GM19397 (cell line): Measurements from ENCODE around the gene SLC6A16.
"Not testable (repeated sequence)": the region's sequence is repeated elsewhere in the genome, so short reads cannot be mapped to it uniquely, and the experiment has no call there.

Experiments used
- ATAC-seq: cut with Tn5 transposase; IDR thresholded peaks from one replicate; pipeline ENCODE4 v1.9.1; 2021; ENCODE audit warnings: mild to moderate bottlenecking, moderate library complexity; ENCODE audit not compliant: unreplicated experiment

SLC6A16 gene

DNA sequence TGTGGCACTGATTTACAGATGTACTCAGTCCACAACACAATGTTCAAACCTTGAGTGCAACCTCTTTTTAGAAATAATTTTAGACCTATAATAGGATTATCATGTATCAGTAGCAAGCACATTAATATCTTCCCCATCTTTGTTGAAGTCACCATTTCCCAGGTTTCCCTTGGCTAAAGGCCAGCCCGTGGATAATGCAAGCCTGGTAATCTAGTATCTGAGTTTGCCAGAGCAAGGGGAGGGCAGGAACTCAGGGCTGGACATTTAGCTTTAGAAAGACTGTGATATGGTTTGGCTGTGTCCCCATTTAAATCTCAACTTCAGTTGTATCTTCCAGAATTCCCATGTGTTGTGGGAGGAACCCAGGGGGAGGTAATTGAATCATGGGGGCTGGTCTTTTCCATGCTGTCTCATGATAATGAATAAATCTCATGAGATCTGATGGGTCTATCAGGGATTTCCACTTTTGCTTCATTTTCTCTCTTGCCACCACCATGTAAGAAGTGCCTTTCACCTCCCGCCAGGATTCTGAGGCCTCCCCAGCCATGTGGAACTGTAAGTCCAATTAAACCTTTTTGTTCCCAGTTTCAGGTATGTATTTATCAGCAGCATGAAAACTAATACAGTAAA, 37.7 kb downstream of the SLC6A16 start:
- no peak for ATAC-seq

GRCh38 chr19:49282184-49282583, 42.8 kb downstream of the SLC6A16 start:
- ATAC-seq, result no peak

DNA sequence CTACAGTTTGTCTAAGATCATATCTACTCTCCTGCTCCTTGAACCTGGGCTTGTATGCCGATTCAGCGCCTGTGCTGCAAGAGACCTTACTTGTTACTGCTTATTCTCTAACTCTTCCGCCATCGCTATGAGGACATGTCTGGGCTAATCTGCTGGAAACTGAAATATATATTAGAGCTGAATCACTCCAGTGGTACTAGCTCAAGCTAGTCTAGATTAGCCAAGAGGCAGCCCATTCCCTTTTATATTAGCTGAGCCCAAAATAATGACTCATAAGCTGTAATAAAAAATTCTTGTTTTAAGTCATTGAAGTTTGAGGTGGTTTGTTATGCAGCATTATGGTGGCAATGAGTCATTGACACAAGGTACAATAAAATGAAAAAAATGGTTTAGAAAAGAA, 52.8 kb downstream of the SLC6A16 start:
- ATAC-seq, result no peak

DNA sequence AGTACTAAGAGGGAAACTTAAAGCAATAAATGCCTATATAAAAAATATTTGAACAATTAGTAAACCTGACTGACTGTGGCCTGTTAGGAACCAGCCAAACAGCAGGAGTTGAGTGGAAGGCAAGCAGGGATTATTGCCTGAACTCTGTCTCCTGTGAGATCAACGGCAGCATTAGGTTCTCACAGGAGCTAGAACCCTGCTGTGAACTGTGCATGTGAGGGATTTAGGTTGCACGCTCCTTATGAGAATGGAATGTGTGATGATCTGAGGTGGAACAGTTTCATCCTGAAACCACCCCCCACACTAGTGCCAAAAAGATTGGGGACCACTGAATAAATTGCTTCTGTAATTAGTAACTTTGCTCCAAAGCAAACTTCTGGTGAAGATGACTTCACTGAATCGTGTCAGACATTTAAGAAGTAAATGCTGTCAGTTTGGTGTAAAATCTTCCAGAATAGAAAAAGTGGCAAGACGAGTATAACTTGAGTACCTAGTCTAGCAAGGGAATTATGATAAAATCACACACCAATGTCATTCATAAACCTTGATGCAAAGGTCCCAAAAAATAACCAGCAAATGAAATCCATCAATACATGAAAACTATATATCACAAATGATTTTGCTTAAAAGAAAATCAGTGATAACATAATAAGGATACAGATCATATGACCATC, 53.8 kb downstream of the SLC6A16 start:
- ATAC-seq, result no peak

GRCh38 chr19:49266409-49266808, 58.6 kb downstream of the SLC6A16 start:
- ATAC-seq, result not testable (repeated sequence)

DNA sequence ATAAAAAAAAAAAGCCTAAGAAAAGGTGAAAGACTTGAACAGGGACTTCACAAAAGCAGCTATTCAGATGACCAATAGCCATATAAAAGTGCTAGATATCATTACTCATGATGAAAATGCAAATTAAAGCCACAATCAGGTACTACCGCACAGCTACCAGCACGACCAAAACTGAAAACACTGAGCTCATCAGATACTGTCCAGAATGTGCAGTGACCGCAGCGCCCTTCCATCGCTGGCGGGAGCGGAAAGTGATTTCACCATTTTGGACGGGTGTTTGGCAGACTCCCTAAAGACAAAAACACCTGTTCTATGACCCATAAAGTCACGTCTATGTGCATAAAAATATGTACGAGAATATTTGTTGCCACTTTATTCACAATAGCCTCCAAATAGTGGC, 60.7 kb downstream of the SLC6A16 start:
- ATAC-seq, result no peak

DNA sequence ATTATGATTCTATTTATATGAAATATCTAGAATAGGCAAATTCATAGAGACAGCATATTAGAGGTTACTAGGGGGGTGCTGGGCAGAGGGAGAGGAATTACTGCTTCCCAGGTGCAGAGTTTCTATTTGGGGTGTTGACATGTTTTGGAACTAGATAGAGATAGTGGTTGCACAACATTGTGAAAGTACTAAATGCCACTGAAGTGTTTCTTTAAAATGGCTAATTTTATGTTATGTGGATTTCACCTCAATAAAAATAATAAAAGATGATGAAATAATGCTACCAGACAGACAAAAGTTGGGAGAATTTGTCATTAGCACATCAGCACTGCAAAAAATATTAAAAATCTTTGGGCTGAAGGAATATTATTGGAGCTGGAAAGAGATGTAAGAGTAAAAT, 63.4 kb downstream of the SLC6A16 start:
- no peak for ATAC-seq

DNA sequence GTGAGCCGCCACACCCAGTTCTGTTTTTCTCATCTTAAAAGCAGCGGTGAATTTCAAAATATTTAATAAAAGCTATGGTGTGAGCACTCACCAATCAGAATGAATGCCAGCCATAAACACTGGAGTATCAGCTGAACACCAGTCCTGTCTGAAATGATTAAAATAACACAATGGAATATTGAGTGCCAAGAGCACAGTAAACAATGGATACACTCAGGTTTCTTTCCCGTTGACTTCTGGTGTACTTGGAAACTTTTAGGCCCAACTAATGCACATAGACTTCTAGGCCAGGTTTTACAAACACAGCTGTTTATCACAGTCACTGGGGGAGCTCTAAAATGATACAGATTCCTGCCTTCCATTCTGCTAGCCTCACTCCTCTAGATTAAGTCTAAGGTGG, 68.3 kb downstream of the SLC6A16 start:
- ATAC-seq, result no peak

- no peak for ATAC-seq
These were observed 69.3 kb downstream of the SLC6A16 start for GRCh38 chr19:49255674-49256073.

DNA sequence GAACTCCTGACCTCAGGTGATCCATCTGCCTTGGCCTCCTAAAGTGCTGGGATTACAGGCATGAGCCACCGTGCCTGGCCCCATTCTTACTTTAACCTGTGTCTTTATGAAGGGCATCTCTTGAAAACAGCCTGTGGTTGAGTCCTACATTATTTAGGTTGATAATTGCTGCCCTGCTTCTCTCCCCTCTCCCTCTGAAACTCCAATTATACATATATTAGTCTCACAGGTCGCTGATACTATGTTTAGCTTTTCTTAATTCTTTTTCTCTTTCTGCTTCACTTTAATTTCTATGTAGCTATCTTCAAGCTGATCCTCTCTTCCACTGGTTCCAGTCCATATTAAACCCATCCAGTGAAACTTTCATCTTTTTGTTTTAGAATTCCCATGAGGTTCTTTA, 75.1 kb downstream of the SLC6A16 start:
- ATAC-seq, result no peak

DNA sequence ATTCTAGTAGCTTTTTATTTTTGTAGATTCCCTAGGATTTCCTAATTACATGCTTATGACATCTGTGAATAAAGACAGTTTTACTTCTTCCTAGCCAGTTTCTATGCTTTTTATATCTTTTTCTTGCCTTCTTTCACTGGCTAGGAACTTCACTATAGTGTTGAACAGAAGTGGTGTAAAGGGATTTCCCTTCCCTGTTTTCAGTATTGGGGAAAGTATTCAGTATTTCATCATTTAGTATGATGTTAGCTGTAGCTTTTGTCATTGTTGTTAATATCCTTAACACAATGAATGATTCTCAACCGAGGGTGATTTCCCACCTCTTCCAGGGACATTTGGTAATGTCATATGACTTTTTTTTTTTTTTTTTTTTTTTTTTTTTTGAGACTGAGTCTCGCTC, 77.3 kb downstream of the SLC6A16 start:
- ATAC-seq, result no peak

- ATAC-seq, result no peak
These were observed 80.7 kb downstream of the SLC6A16 start for GRCh38 chr19:49244256-49244655.

- no peak for ATAC-seq
These were observed 81.3 kb downstream of the SLC6A16 start for GRCh38 chr19:49243726-49244125.

- no peak for ATAC-seq
These were observed 81.9 kb downstream of the SLC6A16 start for GRCh38 chr19:49243129-49243528.

GRCh38 chr19:49241769-49242168, 83.2 kb downstream of the SLC6A16 start:
- ATAC-seq, result no peak
